AG04450 (cell line): ENCODE results near the gene SFTPB. TPM values are rescaled to one million over a fixed set of nuclear protein-coding genes. Genes with fewer than 3 reads are reported as not detected.

Experiments
- CTCF ChIA-PET: fragments of 300-600, 350-600 bp; formaldehyde crosslinking; extraction: SDS; loops from one replicate; lab custom pipeline; 2022; ENCODE audit warnings: antibody characterized with exemption, inconsistent platforms; lab: Charles Lee
- POLR2A ChIA-PET: fragments of 350-600 bp; formaldehyde crosslinking; extraction: SDS; loops from one replicate; lab custom pipeline; 2021; ENCODE audit warnings: antibody characterized with exemption, inconsistent platforms; lab: Yijun Ruan, JAX
- DNase-seq: peaks from one replicate; pipeline ENCODE4 v3.0.0-alpha.2; 2011; ENCODE audit warnings: low read depth, low spot score
- H3K27ac ChIP-seq: one replicate; pipeline ENCODE4 v1.5.1; 2012; ENCODE audit warnings: low read depth, low read length, control low read depth
- H3K27me3 ChIP-seq: one replicate; pipeline ENCODE4 v1.6.0; 2012; ENCODE audit warnings: low read length; ENCODE audit not compliant: control insufficient read depth, insufficient read depth
- H3K4me3 ChIP-seq: 2 replicates; pipeline ENCODE4 v1.5.1; 2011; ENCODE audit warnings: mild to moderate bottlenecking, low read depth, low read length, control low read depth
- H3K9me3 ChIP-seq: 2 replicates; pipeline ENCODE4 v1.5.1; 2012; ENCODE audit warnings: low read length; ENCODE audit not compliant: control insufficient read depth, insufficient read depth
- polyA plus RNA-seq: library from polyadenylated mRNA; depleted of rRNA; stranded (reverse); fragments of >200 nt; gene quantifications from 2 replicates; pipeline ENCODE4 v1.2.3, GENCODE V29; 2011
- TF ChIP-seq, protein P1 (sequence below): IDR thresholded peaks from 2 replicates; pipeline ENCODE4 v1.5.1; 2011; ENCODE audit warnings: low read depth, low read length, control low read depth, inconsistent platforms

SFTPB gene
- polyA plus RNA-seq, 1 experiment = not detected

DNA sequence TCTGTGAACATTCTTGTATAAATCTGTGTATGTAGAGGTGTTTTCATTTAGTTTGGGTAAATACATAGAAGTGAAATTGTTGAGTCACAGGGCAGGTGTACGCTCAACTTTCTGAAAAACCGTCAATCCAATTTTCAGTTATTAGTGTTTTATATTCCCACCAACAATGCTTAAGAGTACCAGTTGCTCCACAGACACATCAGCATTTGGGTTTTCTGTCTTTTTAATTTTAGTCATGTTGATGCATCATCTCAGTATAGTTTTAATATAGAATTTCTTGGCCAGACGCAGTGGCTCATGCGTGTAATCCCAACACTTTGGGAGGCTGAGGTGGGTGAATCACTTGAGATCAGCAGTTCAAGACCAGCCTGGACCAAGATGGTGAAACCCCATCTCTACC lies 22.9 kb upstream of the SFTPB start:
- POLR2A ChIA-PET = no interaction called here
- Histone ChIP-seq H3K9me3 (no peaks in the 10 kb centered on the region), H3K4me3 (no peak overlapping the region), H3K27me3 (peaks cover 4% of the 10 kb centered on the region), H3K27ac (no peak overlapping the region)
- CTCF ChIA-PET = interaction anchor here (0.6 kb wide), 1 partner anchor 17 kb away, joined by 3 read pairs; no protein-coding TSS in a partner anchor
- TF ChIP-seq, protein P1, sequence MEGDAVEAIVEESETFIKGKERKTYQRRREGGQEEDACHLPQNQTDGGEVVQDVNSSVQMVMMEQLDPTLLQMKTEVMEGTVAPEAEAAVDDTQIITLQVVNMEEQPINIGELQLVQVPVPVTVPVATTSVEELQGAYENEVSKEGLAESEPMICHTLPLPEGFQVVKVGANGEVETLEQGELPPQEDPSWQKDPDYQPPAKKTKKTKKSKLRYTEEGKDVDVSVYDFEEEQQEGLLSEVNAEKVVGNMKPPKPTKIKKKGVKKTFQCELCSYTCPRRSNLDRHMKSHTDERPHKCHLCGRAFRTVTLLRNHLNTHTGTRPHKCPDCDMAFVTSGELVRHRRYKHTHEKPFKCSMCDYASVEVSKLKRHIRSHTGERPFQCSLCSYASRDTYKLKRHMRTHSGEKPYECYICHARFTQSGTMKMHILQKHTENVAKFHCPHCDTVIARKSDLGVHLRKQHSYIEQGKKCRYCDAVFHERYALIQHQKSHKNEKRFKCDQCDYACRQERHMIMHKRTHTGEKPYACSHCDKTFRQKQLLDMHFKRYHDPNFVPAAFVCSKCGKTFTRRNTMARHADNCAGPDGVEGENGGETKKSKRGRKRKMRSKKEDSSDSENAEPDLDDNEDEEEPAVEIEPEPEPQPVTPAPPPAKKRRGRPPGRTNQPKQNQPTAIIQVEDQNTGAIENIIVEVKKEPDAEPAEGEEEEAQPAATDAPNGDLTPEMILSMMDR = no peak
- DNase-seq = no peak

DNA sequence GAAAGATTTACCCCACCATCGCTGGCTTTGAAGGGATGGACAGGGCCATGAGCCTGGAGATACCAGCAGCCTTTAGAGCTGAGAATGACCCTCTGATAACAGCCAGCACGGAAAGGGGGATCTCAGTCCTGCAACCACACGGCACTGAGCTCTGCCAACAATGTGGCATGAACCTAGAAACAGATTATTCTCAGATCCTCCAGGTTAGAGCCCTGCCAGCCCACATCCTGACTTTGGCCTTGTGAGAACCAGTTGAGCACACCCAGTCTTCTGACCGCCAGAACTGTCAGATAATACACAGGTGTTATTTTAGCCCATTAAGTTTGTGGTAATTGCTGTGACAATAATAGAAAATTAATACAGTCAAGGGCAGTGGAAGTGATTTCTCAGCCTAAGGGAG lies 16.8 kb upstream of the SFTPB start:
- ChIA-PET POLR2A (no interaction called here), CTCF (interaction anchor here (1.3 to 10.0 kb wide), 2 partner anchors 22 to 36 kb away, joined by 3 to 88 read pairs; no protein-coding TSS in a partner anchor)
- Histone ChIP-seq H3K27me3 (no peaks in the 10 kb centered on the region), H3K4me3 (no peak overlapping the region), H3K9me3 (no peaks in the 10 kb centered on the region), H3K27ac (no peak overlapping the region)
- TF ChIP-seq, protein P1 = no peak
- DNase-seq = no peak

DNA sequence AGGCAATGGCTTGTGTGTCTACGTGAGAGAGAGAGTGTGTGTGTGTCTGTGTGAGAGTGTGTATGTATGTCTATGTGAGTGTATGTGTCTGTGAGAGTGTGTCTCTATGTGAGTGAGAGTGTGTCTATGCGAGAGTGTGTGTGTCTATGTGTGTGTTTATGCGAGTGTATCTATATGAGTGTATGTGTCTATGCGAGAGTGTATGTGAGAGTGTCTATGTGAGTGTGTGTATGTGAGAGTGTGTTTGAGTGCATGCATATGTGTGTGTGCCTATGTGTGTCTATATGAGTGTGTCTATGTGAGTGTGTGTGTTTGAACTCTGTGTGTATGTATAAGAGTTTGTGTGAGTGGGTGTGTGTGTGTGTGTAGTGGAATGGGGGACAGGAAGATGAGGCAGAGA lies 16.4 kb upstream of the SFTPB start:
- no peak for DNase-seq
- Histone ChIP-seq H3K4me3 (no peak overlapping the region), H3K27ac (no peak overlapping the region), H3K9me3 (no peaks in the 10 kb centered on the region), H3K27me3 (no peaks in the 10 kb centered on the region)
- ChIA-PET POLR2A (no interaction called here), CTCF (interaction anchor here (0.7 to 10.0 kb wide), 3 partner anchors 22 to 47 kb away, joined by 3 to 88 read pairs (median 4); no protein-coding TSS in a partner anchor)
- TF ChIP-seq, protein P1 = no peak

DNA sequence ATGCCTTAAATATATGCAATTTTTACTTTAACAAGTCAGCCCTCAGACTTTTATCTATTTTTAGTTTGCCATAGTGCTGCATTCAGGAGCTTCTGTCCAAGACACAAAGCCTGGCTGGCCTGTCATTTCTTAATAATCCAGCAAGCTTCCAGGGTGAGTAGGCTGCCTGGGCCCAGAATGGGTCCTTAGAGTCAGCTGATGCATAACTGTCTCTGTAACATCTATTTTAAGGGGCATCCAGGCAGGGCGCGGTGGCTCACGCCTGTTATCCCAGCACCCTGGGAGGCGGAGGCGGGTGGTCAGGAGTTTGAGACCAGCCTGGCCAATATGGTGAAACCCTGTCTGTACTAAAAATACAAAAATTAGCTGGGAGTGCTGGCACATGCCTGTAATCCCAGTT lies 14.4 kb upstream of the SFTPB start:
- no peak for DNase-seq
- no peaks in the 10 kb centered on the region for H3K9me3 ChIP-seq
- H3K4me3 ChIP-seq = no peak overlapping the region
- H3K27ac ChIP-seq = no peak overlapping the region
- TF ChIP-seq, protein P1 = no peak
- H3K27me3 ChIP-seq = no peaks in the 10 kb centered on the region
- POLR2A ChIA-PET = no interaction called here
- CTCF ChIA-PET = interaction anchor here (10.0 kb wide), 1 partner anchor 24 kb away, joined by 88 read pairs; no protein-coding TSS in a partner anchor

DNA sequence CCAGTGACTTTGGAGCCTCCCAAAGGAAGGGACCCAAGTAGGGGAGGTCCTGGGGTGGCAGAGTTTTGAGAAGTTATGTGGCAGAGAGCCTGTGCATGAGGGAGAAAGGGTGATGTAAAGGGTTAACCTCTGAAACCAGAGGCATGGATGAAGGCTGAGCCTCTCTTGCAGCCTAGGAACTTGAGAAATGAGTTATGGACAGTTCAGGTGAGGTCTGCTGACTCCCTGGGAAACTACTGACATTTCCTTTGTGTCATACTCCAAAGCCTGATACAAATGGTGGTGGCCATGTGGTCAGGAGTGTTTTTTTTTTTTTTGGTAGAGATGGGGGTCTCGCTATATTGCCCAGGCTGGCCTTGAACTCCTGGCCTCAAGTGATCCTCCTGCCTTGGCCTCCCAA lies 13.8 kb upstream of the SFTPB start:
- TF ChIP-seq, protein P1 = no peak
- POLR2A ChIA-PET = no interaction called here
- CTCF ChIA-PET = interaction anchor here (10.0 kb wide), 1 partner anchor 25 kb away, joined by 88 read pairs; no protein-coding TSS in a partner anchor
- no peak overlapping the region for H3K27ac ChIP-seq
- H3K9me3 ChIP-seq = no peaks in the 10 kb centered on the region
- H3K4me3 ChIP-seq = no peak overlapping the region
- no peaks in the 10 kb centered on the region for H3K27me3 ChIP-seq
- no peak for DNase-seq
